Measurements from ENCODE around the gene GNAI2.
A peak's percentile ranks its signal among the peaks of the same experiment; 100 is the strongest.

The GNAI2 gene

GRCh38 chr3:50300681-50301254, 64.8 kb downstream of the GNAI2 start:
- no peak for DNase-seq

- DNase-seq, result no peak
Measured at GRCh38 chr3:50302095-50303012, 66.3 kb downstream of the GNAI2 start.

DNA sequence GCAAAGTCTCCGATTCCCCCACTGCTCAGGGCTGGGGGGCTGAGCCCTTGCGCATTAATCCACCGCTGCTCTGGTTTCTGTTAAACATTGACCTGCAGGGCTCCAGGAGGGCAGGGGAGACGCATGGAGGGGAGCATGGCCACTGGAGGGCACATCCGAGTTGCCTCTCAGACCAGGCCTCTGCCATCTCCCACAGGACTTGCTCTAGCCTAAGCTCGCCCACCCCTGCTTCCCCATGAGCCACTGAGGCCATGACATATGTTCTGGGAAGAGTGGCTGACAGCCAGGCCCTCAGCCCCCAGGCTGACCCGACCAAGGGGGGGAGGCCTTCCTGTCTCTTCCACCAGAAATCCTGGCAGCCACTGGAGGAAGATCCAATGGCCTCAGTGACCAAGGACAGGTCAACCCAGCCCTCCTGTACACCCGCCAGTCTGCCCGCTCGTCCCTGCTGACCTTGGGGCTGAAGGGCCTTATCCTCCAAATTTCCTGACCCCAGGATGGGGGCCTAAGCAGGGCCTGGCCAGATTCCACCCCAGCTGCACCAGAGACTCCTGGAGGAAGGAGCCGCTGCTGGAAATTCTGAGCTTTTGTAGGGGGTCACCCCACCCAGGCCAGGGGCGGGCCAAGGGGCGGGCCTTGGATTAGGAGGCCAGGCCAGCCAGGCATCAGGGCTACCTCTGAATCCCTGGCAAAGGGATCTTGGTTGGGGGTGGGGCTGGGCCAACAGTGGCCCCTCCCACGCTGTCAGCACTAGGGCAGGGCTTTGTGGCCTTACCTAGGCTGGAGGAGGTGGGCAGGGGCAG, 67.2 kb downstream of the GNAI2 start, which contains the start of gene HYAL1:
TSS of gene HYAL1 (minus strand) at position 562 of the 803 bp plus-strand sequence. CDS start 618 bp downstream, outside the sequence.
- peak; percentile 55 for DNase-seq

GRCh38 chr3:50304601-50305000, 68.6 kb downstream of the GNAI2 start:
- DNase-seq, result no peak

Data from hematopoietic multipotent progenitor cell treated with erythropoietin and hydrocortisone succinate and interleukin-3 and kit ligand, for 8 days (in vitro differentiated cells).